Lung (tissue), 16 donors: ENCODE results near the gene MAP1LC3B2. TPM values are rescaled to one million over a fixed set of nuclear protein-coding genes. Genes with fewer than 3 reads are reported as not detected.

Experiments used
- ATAC-seq: fragments of 200-7000 bp; cut with Tn5 transposase; one replicate; pipeline ENCODE4 v1.9.1; 2020; ENCODE audit warnings: moderate number of reproducible peaks; ENCODE audit not compliant: insufficient read depth, low FRiP score
- DNase-seq, 3 donors: peaks; one replicate each; pipeline ENCODE4 v3.0.0-alpha.2; 2013 to 2017
- H3K27ac ChIP-seq, 2 donors: one replicate each; pipeline ENCODE4 v1.5.1; 2013; ENCODE audit warnings: mild to moderate bottlenecking in 2 of 2, moderate library complexity in 2 of 2, control low read depth in 1 of 2, inconsistent platforms in 1 of 2, low read depth in 1 of 2, low read length in 1 of 2
- H3K27me3 ChIP-seq, 3 donors: one replicate each; pipeline ENCODE4 v1.5.1; 2013; ENCODE audit warnings: low read length in 2 of 3; ENCODE audit not compliant: control insufficient read depth in 3 of 3, insufficient read depth in 3 of 3
- H3K36me3 ChIP-seq, 4 donors: one replicate each; pipeline ENCODE4 v1.5.1; 2013; ENCODE audit warnings: low read length in 4 of 4, mild to moderate bottlenecking in 1 of 4, moderate library complexity in 1 of 4; ENCODE audit not compliant: control insufficient read depth in 4 of 4, insufficient read depth in 4 of 4
- H3K4me1 ChIP-seq, 5 donors: one replicate each; pipeline ENCODE4 v1.5.1; 2013; ENCODE audit warnings: low read length in 5 of 5, mild to moderate bottlenecking in 2 of 5, moderate library complexity in 1 of 5; ENCODE audit not compliant: control insufficient read depth in 5 of 5, insufficient read depth in 5 of 5
- H3K4me3 ChIP-seq: one replicate; pipeline ENCODE4 v1.5.1; 2013; ENCODE audit warnings: mild to moderate bottlenecking, control low read depth, moderate library complexity
- H3K9ac ChIP-seq, 2 donors: one replicate each; pipeline ENCODE4 v1.5.1; 2013; ENCODE audit warnings: low read length in 2 of 2, control low read depth in 1 of 2; ENCODE audit not compliant: insufficient read depth in 1 of 2
- H3K9me3 ChIP-seq, 4 donors: one replicate each; pipeline ENCODE4 v1.5.1; 2013; ENCODE audit warnings: low read length in 3 of 4, mild to moderate bottlenecking in 1 of 4, moderate library complexity in 1 of 4; ENCODE audit not compliant: control insufficient read depth in 4 of 4, insufficient read depth in 3 of 4
- WGBS, 2 donors: extraction: QIAGEN DNeasy Blood & Tissue Kit; methylation state at CpG; one replicate each; pipeline ENCODE4 v1.1.7; 2013; 5-methylcytosine and 5-hydroxymethylcytosine counted together
- long read RNA-seq, 5 donors: transcript quantifications; one replicate each; lab custom pipeline, GENCODE V29; 2026
- polyA plus RNA-seq, 2 donors: library from polyadenylated mRNA; stranded (reverse); fragments of 200-250 nt; gene quantifications; one replicate each; pipeline ENCODE4 v1.2.1, GENCODE V29; 2013
- total RNA-seq, 2 donors: library from RNA; depleted of rRNA in 1 of 2; stranded (reverse); fragments of >200 nt in 1 of 2; gene quantifications; one replicate each; pipeline ENCODE4 v1.2.1, GENCODE V29; 2014 to 2021
- TF ChIP-seq, protein P1 (sequence below): IDR thresholded peaks from 2 replicates; pipeline ENCODE4 v1.5.1; 2012; ENCODE audit warnings: mild to moderate bottlenecking; ENCODE audit errors: control extremely low read depth, extremely low read depth
- donor health status: control.
- donor health status: control.
- donor health status: Bipolar disorder and iron deficiency.
- donor health status: healthy.
- donor health status: DM: yes; HTN: yes; CAD: no.

Gene MAP1LC3B2
- 1 to 10 TPM in 1 of 2 donors, not detected in 1; 2.0 TPM for total RNA-seq
- polyA plus RNA-seq, result 1 to 10 TPM; 1.1 to 2.2 TPM
- long read RNA-seq, donor 1, result 0 reads
- long read RNA-seq, donor 2, result 0 reads
- long read RNA-seq, donor 3, result 0 reads
- long read RNA-seq, donor 4, result 0 reads
- long read RNA-seq, donor 5, result 0 reads

- Histone ChIP-seq H3K9ac (no peak within 1 kb of the TSS), H3K27ac (peak within 1 kb of the TSS in 1 of 2 donors; percentile 82), H3K4me3 (no peak within 1 kb of the TSS), H3K36me3 (no peaks in the 10 kb centered on the region), H3K9me3 (peaks cover 0 to 5% (median 0%) of the 10 kb centered on the region in 4 donors), H3K27me3 (no peaks in the 10 kb centered on the region), H3K4me1 (peaks cover 0 to 8% (median 4%) of the 10 kb centered on the region in 5 donors)
- WGBS, 2 donors, result 13 to 46% methylated on average over 19 of the region's 19 CpGs
- TF ChIP-seq, protein P1, sequence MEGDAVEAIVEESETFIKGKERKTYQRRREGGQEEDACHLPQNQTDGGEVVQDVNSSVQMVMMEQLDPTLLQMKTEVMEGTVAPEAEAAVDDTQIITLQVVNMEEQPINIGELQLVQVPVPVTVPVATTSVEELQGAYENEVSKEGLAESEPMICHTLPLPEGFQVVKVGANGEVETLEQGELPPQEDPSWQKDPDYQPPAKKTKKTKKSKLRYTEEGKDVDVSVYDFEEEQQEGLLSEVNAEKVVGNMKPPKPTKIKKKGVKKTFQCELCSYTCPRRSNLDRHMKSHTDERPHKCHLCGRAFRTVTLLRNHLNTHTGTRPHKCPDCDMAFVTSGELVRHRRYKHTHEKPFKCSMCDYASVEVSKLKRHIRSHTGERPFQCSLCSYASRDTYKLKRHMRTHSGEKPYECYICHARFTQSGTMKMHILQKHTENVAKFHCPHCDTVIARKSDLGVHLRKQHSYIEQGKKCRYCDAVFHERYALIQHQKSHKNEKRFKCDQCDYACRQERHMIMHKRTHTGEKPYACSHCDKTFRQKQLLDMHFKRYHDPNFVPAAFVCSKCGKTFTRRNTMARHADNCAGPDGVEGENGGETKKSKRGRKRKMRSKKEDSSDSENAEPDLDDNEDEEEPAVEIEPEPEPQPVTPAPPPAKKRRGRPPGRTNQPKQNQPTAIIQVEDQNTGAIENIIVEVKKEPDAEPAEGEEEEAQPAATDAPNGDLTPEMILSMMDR, result no peak
- ATAC-seq (peak; percentile 79), DNase-seq (peak; percentile 39 to 73 (median 59))
These were observed at the start of gene MAP1LC3B2 for GRCh38 chr12:116559162-116559935. MAP1LC3B2 (plus strand) TSS chr12:116559381; CDS start chr12:116575943, 16,562 bp downstream.

DNA sequence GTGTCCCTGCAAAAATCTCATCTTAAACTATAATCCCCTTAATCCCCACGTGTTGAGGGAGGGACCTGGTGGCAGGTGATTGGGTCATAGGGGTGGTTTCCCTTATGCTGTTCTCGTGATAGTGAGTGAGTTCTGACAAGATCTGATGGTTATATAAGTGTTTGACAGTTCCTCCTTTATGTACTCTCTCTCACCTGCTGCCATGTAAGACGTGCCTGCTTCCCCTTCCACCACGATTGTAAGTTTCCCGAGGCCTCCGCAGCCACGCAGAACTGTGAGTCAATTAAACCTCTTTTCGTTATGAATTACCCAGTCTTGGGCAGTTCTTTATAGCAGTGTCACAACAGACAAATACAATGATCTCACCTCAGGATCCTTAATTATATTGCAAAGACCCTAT, 45.2 kb upstream of the MAP1LC3B2 start:
- 77 to 81% methylated on average over 8 of the region's 8 CpGs for WGBS, 2 donors
- no peaks in the 10 kb centered on the region for H3K27me3 ChIP-seq

GRCh38 chr12:116515684-116516083, 43.5 kb upstream of the MAP1LC3B2 start:
- 64 to 75% methylated on average over 4 of the region's 4 CpGs for WGBS, 2 donors

More for the DNA sequence above, 45.2 kb upstream of the MAP1LC3B2 start:
- ATAC-seq, result no peak
- Histone ChIP-seq H3K9me3 (no peaks in the 10 kb centered on the region), H3K36me3 (no peaks in the 10 kb centered on the region), H3K27ac (no peak overlapping the region), H3K9ac (no peak overlapping the region), H3K4me3 (no peak overlapping the region), H3K4me1 (peaks cover 0 to 1% (median 0%) of the 10 kb centered on the region in 5 donors)
- no peak for DNase-seq
- TF ChIP-seq, protein P1, result no peak

More at GRCh38 chr12:116515684-116516083, 43.5 kb upstream of the MAP1LC3B2 start:
- Histone ChIP-seq H3K4me3 (no peak overlapping the region), H3K27me3 (no peaks in the 10 kb centered on the region), H3K9me3 (no peaks in the 10 kb centered on the region), H3K27ac (no peak overlapping the region), H3K9ac (no peak overlapping the region), H3K4me1 (no peaks in the 10 kb centered on the region), H3K36me3 (no peaks in the 10 kb centered on the region)
- TF ChIP-seq, protein P1, result no peak
- ATAC-seq (no peak), DNase-seq (no peak)
